ENCODE results near the gene FAM9B.

Gene FAM9B

DNA sequence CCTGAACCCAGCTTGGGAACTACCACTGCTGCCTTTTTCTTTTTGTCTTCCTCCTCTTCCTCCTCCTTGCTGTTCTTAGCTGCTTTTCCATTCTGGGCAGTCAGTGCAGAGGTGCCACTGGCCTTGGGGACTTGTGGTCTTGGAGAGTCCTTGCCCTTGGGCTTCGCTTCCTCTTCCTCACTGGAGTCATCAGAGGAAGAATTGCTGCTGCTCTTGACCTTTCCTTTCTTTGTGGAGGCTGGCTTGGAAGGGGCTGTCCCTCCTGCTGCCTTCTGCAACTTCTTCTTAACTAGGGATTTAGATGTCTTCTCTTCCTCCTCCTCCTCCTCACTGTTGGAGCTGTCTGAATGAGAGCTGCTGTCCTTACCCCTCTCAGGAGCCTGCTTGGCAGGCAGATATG, 53.2 kb downstream of the FAM9B start:
- DNase-seq (ENCODE audit: low read depth) = no peak
